HG03103 (cell line): ENCODE results near the gene AGFG2.
A peak's percentile ranks its signal among the peaks of the same experiment; 100 is the strongest.
"Not testable (repeated sequence)": the region's sequence is repeated elsewhere in the genome, so short reads cannot be mapped to it uniquely, and the experiment has no call there.

Source experiments
- ATAC-seq: cut with Tn5 transposase; IDR thresholded peaks from one replicate; pipeline ENCODE4 v1.9.1; 2021; ENCODE audit warnings: low read depth; ENCODE audit not compliant: unreplicated experiment

The AGFG2 gene, protein sequence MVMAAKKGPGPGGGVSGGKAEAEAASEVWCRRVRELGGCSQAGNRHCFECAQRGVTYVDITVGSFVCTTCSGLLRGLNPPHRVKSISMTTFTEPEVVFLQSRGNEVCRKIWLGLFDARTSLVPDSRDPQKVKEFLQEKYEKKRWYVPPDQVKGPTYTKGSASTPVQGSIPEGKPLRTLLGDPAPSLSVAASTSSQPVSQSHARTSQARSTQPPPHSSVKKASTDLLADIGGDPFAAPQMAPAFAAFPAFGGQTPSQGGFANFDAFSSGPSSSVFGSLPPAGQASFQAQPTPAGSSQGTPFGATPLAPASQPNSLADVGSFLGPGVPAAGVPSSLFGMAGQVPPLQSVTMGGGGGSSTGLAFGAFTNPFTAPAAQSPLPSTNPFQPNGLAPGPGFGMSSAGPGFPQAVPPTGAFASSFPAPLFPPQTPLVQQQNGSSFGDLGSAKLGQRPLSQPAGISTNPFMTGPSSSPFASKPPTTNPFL

DNA sequence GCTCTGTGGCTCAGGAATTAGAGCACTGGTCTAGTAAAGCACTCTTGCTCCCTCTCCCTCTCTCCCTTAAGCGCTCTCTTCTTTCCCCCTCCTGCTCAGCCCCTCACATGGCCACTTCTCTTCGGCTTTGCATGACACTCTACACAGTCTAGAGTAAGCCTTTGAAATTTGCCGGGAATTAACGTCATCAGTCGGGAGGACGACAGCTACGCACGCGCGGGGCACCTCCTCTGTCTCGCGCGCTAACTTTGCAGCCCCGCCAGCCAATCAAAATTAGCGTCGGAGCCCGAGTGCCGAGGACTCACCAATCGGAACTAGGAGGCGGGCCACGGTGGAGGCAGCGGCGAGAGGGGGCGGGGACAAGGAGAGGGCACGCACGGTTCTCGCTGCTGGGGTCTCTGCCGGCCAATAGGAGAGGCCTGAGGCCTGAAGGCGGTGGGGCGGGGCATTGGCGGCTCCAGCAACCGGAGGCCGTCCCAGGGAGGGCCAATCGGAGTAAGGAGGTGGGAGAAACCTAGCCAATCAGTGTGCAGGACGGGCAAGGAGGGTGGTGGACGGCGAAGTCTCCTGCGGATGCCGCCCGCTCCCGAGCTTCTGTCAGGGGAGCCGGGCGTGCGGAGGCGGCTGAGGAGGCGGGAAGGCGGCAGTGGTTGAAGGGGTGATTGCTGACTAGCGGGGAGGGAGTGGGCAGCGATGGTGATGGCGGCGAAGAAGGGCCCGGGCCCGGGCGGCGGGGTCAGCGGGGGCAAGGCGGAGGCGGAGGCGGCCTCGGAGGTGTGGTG is at the start of gene AGFG2:
AGFG2 (plus strand) TSS at position 550 of the 782 bp plus-strand sequence; CDS start at position 694, 144 bp downstream.
- ATAC-seq, result peak; percentile 92

DNA sequence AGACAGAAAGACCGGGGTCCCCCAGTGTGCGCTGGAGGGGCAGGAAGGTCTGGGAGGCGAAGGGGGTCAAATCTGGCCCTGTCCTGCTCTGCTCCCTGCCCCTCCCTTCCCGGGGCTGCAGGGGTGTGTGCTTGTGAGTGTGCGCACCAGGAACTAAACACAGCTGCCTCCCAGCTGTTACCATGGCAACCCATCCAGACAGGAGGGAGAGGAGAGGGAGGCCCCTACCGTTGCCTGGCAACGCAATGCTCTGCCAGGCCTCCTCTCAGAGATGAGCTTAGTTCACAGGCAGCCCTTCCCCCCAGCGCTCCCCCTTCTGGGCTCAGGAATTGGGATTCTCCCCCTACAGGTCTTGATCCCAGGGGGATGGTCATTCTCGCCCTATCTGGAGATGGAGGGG is 49.2 kb upstream of the AGFG2 start:
- ATAC-seq, result no peak

DNA sequence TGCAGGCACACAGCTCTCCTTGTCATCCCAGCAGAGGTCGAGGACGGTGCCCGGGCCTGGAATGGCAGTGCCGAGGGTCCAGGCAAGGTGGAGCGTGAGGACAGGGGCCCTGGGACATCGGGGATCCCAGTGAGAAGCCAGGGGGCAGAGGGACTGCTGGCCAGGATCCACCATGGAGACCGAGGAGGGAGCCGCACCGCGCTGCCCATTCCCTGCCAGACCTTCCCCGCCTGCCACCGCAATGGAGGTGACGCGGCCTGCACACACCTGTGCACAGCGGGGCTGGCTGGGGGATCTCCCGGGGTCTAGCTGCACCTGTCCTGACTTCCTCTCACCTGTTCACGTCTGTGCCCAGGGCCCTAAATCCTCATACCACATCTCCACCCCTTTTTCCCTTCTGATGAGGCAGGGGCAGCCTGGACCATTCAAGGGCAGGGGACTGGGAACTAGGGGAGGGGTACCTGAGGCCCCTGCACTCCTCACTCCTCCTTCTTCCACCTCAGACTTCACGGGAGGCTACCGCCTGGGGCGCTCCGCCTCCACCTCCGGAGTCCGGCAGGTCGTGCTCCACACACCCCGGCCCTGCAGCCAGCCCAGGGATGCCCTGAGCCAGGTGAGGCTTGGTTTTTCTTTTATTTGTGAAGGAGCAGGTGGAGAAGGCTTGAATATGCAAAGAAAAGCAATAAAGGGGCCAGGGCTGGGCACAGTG is 48.4 kb upstream of the AGFG2 start:
- ATAC-seq, result no peak

DNA sequence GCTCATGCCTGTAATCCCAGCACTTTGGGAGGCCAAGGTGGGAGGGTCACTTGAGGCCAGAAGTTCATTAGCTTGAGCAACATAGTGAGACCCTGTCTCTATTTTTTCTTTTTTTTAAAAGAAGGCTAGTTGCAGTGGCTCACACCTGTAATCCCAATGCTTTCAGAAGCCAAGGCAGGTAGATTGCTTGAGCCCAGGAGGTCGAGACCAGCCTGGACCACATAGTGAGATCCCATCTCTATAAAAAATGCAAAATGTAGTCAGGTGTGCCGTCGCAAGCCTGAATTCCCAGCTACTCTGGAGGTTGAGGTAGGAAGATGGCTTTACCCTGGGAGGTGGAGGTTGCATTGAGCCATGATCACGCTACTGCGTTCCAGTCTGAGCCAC is 47.8 kb upstream of the AGFG2 start:
- no peak for ATAC-seq

DNA sequence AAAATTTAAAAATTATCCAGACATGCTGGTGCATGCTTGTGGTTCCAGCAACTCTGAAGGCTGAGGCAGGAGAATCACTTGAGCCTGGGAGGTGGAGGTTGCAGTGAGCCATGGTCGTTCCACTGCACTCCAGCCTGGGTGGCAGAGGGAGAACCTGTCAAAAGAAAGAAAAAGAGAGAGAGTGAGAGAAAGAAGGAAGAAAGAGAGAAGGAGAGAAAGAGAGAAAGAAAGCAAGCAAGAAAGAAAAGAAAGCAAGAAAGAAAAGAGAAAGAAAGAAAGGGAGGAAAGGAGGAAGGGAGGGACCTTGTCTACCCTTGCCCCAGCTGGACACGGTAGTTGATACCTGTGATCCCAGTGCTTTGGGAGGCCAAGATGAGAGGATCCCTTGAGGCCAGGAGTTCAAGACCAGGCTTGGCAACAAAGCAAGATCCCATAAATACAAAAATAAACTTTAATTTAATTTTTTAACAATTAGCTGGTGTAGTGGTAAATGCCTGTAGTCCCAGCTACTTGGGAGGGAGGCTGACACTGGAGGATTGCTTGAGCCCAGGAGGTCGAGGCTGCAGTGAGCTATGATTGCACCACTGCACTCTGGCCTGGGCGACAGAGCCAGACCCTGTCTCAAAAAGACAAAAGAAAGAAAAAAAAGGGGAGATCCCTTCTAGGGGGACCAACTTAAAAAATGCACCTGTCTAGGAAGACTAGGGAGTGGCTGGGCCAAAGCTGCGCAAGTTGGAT is 46.1 kb upstream of the AGFG2 start:
- no peak for ATAC-seq

DNA sequence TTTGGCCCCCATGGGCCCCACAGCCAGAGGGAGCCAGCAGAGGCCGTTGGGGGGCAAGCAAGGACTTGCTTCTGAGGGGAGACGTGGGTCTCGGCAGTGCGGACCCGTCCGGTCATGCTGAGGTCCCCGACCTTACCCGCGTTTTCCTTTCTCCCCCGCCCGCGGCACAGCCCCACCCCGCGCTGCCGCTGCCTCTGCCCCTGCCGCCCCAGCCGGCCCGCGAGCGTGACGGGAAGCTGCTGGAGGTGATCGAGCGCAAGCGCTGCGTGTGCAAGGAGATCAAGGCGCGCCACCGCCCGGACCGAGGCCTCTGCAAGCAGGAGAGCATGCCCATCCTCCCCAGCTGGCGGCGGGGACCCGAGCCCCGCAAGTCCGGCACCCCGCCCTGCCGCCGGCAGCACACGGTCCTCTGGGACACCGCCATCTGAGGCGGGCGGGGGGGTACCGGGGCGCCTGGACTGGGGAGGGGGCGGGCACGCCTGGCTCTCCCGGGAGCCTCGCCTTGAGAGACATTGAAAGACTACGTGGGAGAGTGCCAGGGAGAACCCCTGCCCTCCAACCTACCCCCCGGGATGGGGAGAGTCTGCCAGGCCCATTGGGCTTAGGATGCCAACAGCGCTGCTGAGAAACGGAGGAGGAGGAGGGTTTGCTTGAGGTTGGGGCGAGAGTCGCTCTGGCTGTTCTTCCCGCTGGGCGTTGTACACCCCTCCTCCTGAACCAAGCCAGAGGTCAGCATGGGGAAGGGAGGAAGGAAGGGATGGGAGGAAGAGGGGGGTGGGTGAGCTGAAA is 45.3 kb upstream of the AGFG2 start:
- ATAC-seq, result no peak

DNA sequence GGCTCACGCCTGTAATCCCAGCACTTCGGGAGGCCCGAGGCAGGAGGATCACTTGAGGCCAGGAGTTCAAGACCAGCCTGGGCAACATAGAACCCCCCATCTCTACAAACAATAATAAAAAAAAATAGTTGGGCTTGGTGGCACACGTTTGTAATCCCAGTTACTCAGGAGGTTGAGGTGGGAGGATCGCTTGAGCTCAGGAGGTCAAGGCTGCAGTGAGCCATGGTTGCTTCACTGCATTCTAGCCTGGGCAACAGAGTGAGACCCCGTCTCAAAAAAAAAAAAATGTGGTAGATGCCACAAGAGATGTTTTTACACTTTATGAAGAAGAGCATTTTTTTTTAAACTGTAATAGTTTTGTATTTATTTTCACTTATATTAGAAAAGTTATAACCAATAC is 42.5 kb upstream of the AGFG2 start:
- ATAC-seq, result no peak

DNA sequence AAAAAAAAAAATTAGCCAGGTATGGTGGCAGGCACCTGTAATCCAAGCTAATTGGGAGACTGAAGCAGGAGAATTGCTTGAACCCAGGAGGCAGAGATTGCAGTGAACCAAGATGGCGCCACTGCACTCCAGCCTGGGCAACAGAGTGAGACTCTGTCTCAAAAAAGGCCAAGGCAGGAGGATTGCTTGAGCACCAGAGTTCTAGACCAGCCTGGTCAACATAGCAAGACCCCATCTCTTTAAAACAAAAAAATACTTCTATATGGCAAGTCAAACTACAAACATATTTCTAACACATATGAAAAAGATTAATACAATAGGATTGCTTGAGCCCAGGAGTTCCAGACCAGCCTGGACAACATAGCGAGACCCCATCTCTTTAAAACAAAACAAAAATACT is 38.3 kb upstream of the AGFG2 start:
- not testable (repeated sequence) for ATAC-seq

DNA sequence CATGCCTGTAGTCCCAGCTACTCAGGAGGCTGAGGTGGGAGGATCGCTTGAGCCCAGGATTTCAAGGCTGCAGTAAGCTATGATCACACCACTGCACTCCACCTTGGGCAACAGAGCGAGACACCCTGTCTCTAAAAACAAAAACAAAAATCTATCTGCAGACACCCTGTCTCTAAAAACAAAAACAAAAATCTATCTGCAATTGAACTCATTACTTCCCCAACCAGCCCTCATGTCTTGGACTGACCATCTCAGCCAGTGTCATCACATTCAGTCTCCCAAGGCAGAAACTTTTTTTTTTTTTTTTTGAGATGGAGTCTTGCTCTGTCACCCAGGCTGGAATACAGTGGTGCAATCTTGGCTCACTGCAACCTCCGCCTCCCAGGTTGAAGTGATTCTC is 35.0 kb upstream of the AGFG2 start:
- not testable (repeated sequence) for ATAC-seq

DNA sequence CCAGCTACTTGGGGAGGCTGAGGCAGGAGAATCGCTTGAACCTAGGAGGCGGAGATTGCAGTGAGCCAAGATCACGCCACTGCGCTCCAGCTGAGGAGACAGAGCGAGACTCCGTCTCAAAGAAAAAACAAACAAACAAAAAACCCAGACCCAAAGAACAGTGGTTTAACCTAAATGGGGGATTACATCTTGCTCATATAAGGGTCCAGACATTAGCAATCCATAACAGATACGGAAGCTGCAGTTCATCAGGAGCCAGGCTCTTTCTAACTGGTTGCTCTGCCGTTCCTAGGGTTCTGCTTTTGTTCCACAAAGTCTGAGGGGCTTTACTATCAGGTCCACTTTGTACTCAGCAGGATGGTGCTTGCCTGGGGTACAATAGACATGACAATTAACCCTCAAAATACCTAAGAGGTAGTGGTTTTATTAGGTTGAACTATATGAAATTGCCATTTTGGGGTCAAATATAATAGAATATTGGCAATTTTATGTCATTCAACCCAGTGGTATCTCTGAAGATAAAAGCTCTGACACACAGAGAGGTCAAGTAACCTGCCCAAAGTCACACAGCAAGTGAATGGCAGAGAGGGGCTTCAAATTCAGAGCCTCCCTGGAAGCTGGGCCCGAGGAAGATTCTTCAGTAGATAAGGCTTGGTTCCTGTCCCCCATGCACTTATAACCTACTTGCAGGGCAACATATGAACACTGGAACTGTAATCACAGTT is 34.0 kb upstream of the AGFG2 start:
- ATAC-seq, result no peak

DNA sequence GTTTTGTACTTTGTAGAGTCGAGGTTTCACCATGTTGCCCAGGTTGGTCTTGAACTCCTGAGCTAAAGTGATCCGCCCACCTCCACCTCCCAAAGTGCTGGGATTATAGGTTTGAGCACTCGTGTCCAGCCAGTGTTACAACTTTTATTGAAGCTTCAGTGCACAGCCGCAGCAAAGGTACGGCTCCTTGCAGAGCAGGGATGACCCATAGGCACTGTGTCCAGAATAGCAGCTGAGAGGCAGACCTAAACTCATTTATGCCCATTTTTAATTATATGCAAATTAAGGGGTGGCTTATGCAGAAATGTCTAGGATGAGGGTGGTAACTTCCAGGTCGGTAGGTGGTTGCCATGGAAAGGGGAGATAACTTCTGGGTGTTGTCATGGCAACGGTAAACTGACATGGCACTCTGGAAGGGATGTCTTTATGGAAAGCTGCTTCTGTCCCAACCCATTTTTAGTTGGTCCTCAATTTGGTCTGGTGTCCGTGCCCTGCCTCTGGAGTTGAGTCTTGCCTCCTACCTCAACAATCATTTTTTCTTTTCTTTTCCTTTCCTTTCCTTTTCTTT is 32.6 kb upstream of the AGFG2 start:
- no peak for ATAC-seq

DNA sequence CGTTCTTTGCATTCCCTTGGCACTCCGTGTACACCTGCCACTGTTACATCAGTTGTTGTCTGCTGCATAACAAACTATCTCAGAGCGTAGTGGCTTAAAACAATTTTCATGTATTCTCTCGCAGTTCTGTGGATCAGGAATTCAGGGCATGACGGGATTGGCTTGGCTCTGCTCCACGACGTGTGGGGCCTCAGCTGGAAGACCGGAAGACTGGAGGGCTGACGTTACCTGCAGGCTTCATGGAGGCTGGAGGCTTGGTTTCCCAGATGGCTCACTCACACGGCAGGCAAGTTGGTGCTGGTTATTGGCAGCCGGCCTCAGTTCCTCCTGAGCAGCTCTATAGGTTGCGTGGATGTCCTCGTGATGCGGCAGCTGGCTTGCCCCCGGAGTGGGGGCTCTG is 29.8 kb upstream of the AGFG2 start:
- no peak for ATAC-seq

DNA sequence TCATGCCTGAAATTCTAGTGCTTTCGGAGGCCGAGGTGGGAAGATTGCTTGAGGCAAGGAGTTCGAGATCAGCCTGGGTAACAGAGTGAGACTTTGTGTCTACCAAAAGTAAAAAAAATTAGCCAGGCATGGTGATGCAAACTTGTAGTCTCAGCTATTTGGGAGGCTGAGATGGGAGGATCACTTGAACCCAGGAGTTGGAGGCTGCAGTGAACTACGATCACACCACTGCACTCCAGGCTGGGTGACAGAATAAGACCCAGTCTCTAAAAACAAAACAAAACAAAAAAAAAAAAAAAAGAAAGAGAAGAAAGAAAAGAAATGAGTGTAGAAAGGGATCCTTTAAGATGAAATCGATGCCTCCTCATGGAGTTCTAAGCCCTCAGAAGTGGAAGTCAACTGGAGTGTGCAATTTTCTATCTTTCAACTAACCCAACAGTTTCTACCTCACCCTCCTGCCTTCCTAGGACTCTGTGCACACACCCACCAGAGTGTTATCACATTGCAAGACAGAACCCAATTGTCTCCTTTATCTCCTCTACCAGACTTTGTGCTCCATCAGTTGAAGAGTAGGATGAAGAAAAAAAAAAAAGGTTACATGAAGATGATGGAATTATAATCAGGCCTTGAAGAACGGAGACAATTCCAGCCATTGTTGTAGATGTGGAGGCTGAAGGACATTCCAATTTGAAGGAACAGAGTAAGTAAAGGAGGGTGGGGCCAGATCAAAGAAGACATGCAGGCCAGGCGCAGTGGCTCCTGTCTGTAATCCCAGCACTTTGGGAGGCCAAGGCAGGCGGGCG is 28.4 kb upstream of the AGFG2 start:
- ATAC-seq, result no peak

DNA sequence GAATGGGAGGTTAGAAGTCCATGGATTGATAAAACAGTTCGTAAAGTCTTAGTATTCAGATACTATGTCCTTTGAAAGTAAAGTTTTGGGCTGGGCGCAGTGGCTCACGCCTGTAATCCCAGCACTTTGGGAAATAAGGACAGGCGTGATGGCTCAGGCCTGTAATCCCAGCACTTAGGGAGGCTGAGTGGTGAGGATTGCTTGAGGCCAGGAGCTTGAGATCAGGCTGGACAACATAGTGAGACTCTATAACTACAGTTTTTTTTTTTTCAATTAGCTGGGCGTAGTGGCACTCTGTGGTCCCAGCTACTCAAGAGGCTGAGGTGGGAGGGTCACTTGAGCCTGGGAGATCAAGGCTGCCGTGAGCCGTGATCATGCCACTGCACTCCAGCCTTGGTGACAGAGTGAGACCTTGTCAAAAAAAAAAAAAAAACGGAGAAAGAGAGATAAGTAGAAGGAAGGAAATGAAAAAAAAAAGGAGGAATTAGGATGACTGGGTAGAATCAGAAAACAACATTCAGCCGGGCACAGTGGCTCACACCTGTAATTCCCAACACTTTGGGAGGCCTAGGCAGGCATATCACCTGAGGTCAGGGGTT is 25.7 kb upstream of the AGFG2 start:
- no peak for ATAC-seq

DNA sequence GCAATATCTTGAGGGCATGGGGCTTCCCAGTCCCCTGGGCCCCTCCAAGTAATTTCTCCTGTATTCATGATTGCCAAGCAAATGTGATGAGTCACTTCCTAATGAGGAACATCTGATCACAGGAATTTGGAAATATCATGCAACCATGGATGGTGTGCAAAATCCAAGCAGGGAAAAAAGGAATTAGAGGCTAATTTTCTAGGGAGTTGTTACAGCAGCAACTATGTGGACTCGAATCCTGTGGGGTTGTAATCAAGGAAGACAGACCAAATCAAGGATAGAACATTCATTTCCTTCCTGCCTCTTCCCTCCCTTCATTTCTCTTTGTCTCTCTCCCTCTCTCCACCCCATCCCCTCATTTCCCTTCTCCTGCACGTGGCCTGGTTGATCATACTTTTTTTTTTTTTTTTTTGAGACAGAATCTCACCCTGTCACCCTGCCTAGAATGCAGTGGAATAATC is 23.9 kb upstream of the AGFG2 start:
- ATAC-seq, result no peak

DNA sequence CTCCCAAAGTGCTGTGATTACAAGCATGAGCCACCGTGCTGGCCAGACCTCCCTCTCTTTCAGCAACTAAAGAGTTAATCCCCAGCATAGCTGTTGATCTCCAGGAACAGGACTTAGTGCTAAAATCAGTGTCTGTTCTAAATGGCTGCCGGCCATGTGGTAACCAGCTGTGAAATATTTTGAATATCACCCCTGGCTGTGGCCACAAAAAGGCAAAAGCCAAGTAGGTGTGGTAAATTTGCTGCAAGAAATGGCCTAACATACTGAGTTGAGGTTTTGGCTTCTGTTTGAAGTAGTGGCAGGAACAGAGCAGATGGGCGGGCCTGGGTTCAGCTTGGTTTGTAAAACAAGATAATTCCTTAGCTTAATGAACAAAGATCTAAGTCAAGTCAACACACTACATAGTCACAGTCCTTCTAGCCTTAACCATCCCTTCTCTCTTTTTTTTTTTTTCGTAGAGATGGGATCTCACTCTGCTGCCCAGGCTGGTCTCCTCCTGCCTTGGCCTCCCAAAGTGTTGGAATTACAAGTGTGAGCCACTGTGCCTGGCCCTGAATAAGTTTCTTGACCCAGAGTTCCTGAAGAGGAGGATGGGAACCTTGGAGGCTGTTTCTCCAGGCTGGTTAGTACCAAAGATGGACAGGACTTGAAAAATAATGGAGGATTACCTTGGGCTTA is 22.7 kb upstream of the AGFG2 start:
- ATAC-seq, result no peak

DNA sequence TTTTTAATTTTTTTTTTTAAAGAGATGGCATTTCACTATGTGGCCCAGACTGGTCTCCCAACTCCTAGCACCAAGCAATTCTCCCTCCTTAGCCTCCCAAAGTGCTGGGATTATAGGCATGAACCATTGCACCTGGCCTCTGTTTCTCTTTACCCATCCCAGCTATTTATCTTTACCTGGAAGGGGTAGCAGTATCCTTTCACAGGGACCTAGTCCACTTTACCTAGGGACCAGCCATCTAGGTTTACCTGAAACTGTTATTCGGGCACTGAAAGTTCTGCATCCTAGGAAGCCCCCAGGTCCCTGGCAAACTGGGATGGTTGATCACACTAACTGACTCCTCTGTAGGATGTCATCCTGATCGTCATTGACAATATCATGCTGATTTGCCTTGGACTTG is 21.7 kb upstream of the AGFG2 start:
- no peak for ATAC-seq
